GM06990 (cell line): ENCODE data around the gene KCNAB1.

Source experiments
- DNase-seq: peaks from one replicate; pipeline ENCODE4 v3.0.0-alpha.2; 2011; ENCODE audit not compliant: insufficient read length; ENCODE audit errors: extremely low read depth
- H3K27me3 ChIP-seq: replicated peaks from 2 replicates; pipeline ENCODE4 v1.6.0; 2011; ENCODE audit warnings: low read length; ENCODE audit not compliant: control insufficient read depth, insufficient read depth
- H3K36me3 ChIP-seq: 2 replicates; pipeline ENCODE4 v1.5.1; 2011; ENCODE audit warnings: low read length; ENCODE audit not compliant: control insufficient read depth, insufficient read depth
- H3K4me3 ChIP-seq: replicated peaks from 2 replicates; pipeline ENCODE4 v1.5.1; 2011; ENCODE audit warnings: low read depth, mild to moderate bottlenecking, control low read depth, low read length
- CTCF ChIP-seq: IDR thresholded peaks from 2 replicates; pipeline ENCODE4 v1.5.1; 2011; ENCODE audit warnings: low read length, control low read depth, mild to moderate bottlenecking, inconsistent platforms; ENCODE audit not compliant: insufficient read depth, poor library complexity, severe bottlenecking

KCNAB1 gene

GRCh38 chr3:156108616-156109015 is 11.8 kb upstream of the KCNAB1 start:
- DNase-seq = no peak
- Histone ChIP-seq H3K4me3 (no peak overlapping the region), H3K27me3 (no peaks in the 10 kb centered on the region), H3K36me3 (no peaks in the 10 kb centered on the region)
- TF ChIP-seq CTCF = no peak

GRCh38 chr3:156109989-156110388 is 10.4 kb upstream of the KCNAB1 start:
- Histone ChIP-seq H3K36me3 (no peaks in the 10 kb centered on the region), H3K27me3 (no peaks in the 10 kb centered on the region), H3K4me3 (no peak overlapping the region)
- DNase-seq = no peak
- no peak for TF ChIP-seq CTCF

GRCh38 chr3:156126467-156126866 is 6.1 kb downstream of the KCNAB1 start:
- no peak for DNase-seq
- no peak for TF ChIP-seq CTCF
- H3K36me3 ChIP-seq = no peaks in the 10 kb centered on the region
- no peak overlapping the region for H3K4me3 ChIP-seq
- H3K27me3 ChIP-seq = no peaks in the 10 kb centered on the region

- no peak for DNase-seq
- TF ChIP-seq CTCF = no peak
- Histone ChIP-seq H3K27me3 (no peaks in the 10 kb centered on the region), H3K4me3 (no peak overlapping the region), H3K36me3 (no peaks in the 10 kb centered on the region)
Measured at GRCh38 chr3:156131241-156131640, 10.9 kb downstream of the KCNAB1 start.

- Histone ChIP-seq H3K4me3 (no peak overlapping the region), H3K27me3 (no peaks in the 10 kb centered on the region), H3K36me3 (no peaks in the 10 kb centered on the region)
- no peak for DNase-seq
- no peak for TF ChIP-seq CTCF
Measured at GRCh38 chr3:156131799-156132198, 11.4 kb downstream of the KCNAB1 start.

- DNase-seq = no peak
- H3K4me3 ChIP-seq = no peak overlapping the region
- no peak for TF ChIP-seq CTCF
- H3K27me3 ChIP-seq = no peaks in the 10 kb centered on the region
- no peaks in the 10 kb centered on the region for H3K36me3 ChIP-seq
Measured at GRCh38 chr3:156132313-156132712, 11.9 kb downstream of the KCNAB1 start.
